T1000 (cell line): ENCODE results near the gene SPDYE3.
"Not testable (repeated sequence)": the region's sequence is repeated elsewhere in the genome, so short reads cannot be mapped to it uniquely, and the experiment has no call there.

Experiments used
- DNase-seq: peaks from one replicate; lab custom pipeline; 2025; ENCODE audit warnings: mixed read lengths; lab: John Stamatoyannopoulos, UW

SPDYE3 gene

GRCh38 chr7:100352230-100352781 is 44.8 kb downstream of the SPDYE3 start:
- DNase-seq, result not testable (repeated sequence)

- DNase-seq, result no peak
These were observed 45.6 kb downstream of the SPDYE3 start for GRCh38 chr7:100352984-100353684.

GRCh38 chr7:100353685-100354330 is 46.3 kb downstream of the SPDYE3 start:
- DNase-seq, result no peak

- no peak for DNase-seq
These were observed 49.0 kb downstream of the SPDYE3 start for GRCh38 chr7:100356416-100357068.

GRCh38 chr7:100357131-100357561 is 49.6 kb downstream of the SPDYE3 start:
- no peak for DNase-seq

GRCh38 chr7:100358027-100358856 is 50.7 kb downstream of the SPDYE3 start, which contains the start of gene PILRB:
Gene PILRB, plus strand, starts transcription at chr7:100358117. Its CDS starts 186 bp downstream, at chr7:100358303.
- DNase-seq, result no peak

GRCh38 chr7:100358857-100359212 is 51.3 kb downstream of the SPDYE3 start:
- DNase-seq, result no peak

GRCh38 chr7:100360135-100360854 is 52.8 kb downstream of the SPDYE3 start:
- DNase-seq, result no peak

- DNase-seq, result no peak
These were observed 55.6 kb downstream of the SPDYE3 start for GRCh38 chr7:100363098-100363497.

GRCh38 chr7:100363797-100364196 is 56.3 kb downstream of the SPDYE3 start:
- DNase-seq, result not testable (repeated sequence)

GRCh38 chr7:100364480-100364879 is 57.0 kb downstream of the SPDYE3 start:
- no peak for DNase-seq

- DNase-seq, result not testable (repeated sequence)
These were observed 58.5 kb downstream of the SPDYE3 start for GRCh38 chr7:100365998-100366367.

- no peak for DNase-seq
These were observed 59.1 kb downstream of the SPDYE3 start for GRCh38 chr7:100366411-100367250.

- no peak for DNase-seq
These were observed 59.7 kb downstream of the SPDYE3 start for GRCh38 chr7:100367251-100367620.

- DNase-seq, result no peak
These were observed 60.4 kb downstream of the SPDYE3 start for GRCh38 chr7:100367676-100368613.

GRCh38 chr7:100369105-100369504 is 61.6 kb downstream of the SPDYE3 start:
- no peak for DNase-seq

GRCh38 chr7:100370303-100370702 is 62.8 kb downstream of the SPDYE3 start:
- no peak for DNase-seq

GRCh38 chr7:100370746-100371145 is 63.2 kb downstream of the SPDYE3 start:
- DNase-seq, result no peak

GRCh38 chr7:100371561-100372171 is 64.2 kb downstream of the SPDYE3 start:
- no peak for DNase-seq
